ENCODE data around the gene F2RL1.
"Not testable (repeated sequence)": the region's sequence is repeated elsewhere in the genome, so short reads cannot be mapped to it uniquely, and the experiment has no call there.

The F2RL1 gene

DNA sequence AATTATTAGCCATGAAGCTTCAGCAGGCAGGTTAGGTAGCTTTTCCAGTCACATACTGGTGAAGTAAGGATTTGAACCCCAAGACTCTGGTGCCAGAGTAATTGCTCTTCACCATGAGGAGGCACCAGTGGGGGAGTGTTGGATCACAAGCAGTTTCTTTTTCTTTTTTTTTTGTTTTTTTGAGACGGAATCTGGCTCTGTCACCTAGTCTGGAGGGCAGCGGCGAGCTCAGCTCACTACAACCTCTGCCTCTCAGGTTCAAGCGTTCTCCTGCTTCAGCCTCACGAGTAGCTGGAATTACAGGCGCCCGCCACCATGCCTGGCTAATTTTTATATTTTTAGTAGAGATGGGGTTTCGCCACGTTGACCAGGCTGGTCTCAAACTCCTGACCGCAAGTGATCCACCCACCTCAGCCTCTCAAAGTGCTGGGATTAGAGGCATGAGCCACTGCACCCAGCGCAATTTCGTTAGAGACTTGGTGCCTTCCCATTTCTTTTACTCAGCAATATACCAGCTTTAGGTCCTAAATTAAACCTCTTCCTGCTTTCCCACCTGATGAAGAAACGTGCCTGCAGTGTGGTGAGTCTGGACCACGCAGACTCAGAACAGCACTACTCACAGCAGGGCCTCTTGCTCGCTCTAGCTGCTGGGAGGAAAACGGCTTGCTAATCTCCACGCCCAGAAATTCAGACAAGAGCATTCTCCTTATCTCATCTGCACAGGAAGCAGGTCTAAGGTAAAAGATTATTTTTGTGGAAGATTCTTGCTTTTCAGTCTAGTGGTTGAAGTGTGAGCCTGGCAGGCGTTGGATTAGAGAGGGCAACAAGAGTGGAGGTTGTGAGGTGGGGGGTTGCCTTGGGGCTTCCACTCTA is 30.8 kb downstream of the F2RL1 start, which contains the start of gene S100Z:
Gene S100Z, plus strand, starts transcription at position 596 of the 873 bp plus-strand sequence. CDS start 25,346 bp downstream, outside the sequence.
- no peak for DNase-seq (ENCODE audit: low read depth)

DNA sequence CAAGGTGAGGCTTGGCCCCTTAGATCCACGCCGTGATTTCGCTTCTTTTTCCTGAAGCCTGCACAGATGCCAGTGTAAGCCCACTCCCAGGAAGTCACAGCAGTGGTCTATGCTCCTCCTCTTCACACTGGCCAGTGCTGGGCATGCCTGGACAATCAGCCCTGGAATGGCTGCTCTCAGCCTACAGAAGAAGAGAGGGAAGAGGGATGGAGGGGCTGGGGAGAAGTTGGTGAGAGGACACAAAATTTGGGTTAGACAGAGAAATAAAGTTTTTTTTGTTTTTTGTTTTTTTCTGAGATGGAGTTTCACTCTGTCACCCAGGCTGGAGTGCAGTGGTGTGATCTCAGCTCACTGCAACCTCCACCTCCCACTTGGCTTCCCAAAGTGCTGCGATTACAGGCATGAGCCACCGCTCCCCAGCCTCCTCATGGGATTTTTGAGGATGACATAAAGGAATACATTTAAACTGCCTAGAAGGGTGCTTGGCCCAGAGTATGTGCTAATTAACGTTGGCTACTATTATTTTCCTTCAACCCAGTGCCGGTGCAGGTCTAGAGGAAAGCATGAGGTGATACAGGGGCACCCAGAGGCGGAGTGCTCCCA is 31.8 kb downstream of the F2RL1 start:
- no peak for DNase-seq (ENCODE audit: low read depth)

DNA sequence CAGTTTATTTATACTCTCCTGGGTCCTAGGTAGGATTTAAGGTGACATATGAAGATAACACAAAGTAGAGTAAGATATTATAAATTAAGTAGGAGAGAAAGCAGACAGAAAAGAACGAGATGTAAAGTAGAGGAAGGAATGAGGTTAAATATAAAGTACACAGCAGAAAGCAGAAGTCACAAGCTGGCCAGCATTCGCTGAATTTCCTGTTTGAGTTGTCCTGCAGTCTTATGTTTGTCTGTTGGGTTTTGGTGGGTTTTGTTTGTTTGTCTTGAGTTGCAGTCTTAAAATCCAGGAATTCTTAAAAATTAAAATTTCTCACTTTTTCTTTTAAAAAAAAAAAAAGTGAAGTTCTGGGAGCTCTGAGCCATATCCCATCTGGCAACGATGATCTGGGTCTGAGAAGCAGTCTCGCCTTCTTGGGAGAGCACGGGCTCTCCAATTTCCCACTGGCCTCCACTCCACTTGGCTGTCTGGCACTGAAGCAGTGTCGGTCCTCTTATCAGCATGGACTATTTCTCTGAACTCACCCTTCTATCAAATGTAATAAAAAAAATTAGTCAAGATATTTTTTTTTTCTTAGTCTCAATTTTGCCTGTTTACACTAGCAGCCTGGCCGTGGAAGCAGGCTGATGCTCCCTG is 33.0 kb downstream of the F2RL1 start:
- no peak for DNase-seq (ENCODE audit: low read depth)

GRCh38 chr5:76852772-76853171 is 33.9 kb downstream of the F2RL1 start:
- no peak for DNase-seq (ENCODE audit: low read depth)

DNA sequence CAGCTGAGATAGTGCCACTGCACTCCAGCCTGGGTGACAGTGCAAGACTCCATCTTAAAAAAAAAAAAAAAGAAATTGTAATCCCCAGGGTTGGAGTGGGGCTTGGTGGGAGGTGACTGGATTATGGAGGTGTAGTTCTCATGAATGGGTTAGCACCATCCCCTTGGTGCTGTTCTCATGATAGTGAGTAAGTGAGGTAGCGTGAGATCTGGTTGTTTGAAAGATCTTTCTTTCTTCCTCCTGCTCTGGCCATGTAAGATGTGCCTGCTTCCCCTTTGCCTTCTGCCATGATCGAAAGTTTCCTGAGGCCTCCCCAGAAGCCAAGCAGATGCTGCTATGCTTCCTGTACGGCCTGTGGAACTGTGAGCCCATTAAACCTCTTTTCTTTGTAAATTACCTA is 34.9 kb downstream of the F2RL1 start:
- DNase-seq (ENCODE audit: low read depth): not testable (repeated sequence)

GRCh38 chr5:76854644-76855043 is 35.8 kb downstream of the F2RL1 start:
- no peak for DNase-seq (ENCODE audit: low read depth)

DNA sequence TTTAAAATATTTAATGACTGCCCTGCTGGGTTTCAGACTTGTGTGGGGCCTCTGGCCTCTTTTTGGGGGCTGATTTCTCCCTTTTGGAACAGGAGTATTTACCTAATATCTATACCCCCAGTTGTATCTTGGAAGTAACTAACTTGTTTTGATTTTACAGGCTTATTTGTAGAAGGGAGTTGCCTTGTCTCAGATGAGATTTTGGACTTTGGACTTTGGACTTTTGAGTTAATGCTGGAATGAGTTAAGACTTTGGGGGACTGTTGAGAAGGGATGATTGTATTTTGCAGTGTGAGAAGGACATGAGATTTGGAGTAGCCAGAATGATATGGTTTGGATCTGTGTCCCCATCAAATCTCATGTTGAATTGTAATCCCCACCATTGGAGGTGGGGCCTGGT is 36.7 kb downstream of the F2RL1 start:
- DNase-seq (ENCODE audit: low read depth): not testable (repeated sequence)

- no peak for DNase-seq (ENCODE audit: low read depth)
These were observed 37.1 kb downstream of the F2RL1 start for GRCh38 chr5:76855961-76856360.

GRCh38 chr5:76856800-76857199 is 38.0 kb downstream of the F2RL1 start:
- DNase-seq (ENCODE audit: low read depth): not testable (repeated sequence)

DNA sequence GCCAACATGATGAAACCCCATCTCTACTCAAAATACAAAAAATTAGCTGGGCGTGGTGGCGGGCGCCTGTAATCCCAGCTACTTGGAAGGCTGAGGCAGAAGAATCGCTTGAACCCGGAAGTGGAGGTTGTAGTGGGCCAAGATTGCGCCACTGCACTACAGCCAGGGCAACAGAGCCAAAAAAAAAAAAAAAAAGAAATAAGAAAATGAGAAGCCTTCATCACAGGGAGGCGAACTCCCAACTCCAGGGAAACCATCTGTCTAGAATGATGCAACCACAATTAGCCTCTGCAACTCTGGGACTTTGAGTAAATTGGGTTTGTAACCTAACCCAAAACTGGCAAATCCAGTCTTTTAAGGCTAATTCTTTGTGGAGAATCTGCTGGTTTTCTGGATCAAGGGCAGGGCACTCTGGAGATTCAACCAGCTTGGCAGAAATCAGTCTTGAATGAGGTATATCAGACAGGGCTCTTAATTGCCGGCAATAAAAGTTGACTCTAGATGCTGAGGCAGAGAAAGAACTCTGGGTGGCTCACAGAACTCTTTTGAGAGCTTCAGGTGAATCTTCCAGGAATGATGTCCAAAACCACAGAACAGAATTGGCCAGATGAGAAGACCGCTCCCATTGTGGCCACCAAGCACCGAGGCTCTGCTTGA is 40.9 kb downstream of the F2RL1 start:
- DNase-seq (ENCODE audit: low read depth): no peak

DNA sequence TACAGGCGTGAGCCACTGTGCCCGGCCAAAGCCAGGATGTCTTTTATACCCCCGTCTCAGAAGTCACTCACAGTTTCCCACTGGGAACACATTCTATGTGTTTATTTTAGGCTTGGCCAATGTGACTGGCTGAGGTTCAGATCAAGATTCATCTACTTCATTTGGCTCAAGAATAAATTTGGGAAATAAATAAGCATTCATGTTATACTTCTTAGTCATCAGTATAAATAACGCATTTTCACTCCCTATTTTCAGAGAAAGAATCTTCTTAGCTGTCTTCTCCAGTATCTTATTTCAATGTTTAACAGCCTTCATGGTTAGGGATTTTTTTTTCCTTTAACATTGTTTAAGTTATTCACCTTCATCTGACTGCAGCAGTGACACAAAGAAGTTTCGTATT is 42.8 kb downstream of the F2RL1 start:
- DNase-seq (ENCODE audit: low read depth): no peak

DNA sequence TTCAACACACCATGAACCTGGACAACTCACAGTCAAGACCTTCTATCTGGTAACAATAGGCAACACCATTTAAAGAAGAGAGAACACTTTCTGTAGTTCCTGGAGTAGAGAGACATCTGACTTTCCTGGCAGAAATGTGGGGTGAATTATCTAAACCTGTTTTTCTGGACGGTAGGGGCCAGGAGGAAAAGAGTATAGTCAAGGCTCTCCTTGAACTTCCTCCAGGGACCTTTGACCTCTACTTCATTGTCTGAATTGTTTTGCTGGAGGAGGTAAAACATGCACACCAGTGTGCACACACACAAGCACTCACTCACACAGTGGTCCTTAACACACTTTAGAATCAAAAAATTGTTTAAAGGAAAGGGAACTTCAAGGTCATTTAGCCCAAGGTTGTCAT is 44.2 kb downstream of the F2RL1 start:
- no peak for DNase-seq (ENCODE audit: low read depth)

DNA sequence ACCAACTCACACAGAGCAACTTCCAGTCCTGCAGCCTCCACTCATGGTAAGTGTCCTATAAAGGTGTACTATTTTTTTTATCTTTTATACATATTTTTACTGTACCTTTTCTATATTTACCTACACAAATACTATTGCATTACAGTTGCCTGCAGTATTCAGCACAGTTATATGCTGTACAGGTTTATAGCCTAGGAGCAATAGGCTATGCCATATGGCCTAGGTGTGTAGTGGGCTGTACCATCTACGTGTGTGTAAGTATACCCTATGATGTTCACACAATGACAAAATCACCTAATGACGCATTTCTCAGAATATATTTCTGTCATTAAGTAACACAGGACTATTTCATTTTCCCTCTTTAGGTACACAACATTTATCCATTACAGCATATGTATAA is 47.7 kb downstream of the F2RL1 start:
- DNase-seq (ENCODE audit: low read depth): no peak

- no peak for DNase-seq (ENCODE audit: low read depth)
These were observed 48.2 kb downstream of the F2RL1 start for GRCh38 chr5:76867038-76867437.

DNA sequence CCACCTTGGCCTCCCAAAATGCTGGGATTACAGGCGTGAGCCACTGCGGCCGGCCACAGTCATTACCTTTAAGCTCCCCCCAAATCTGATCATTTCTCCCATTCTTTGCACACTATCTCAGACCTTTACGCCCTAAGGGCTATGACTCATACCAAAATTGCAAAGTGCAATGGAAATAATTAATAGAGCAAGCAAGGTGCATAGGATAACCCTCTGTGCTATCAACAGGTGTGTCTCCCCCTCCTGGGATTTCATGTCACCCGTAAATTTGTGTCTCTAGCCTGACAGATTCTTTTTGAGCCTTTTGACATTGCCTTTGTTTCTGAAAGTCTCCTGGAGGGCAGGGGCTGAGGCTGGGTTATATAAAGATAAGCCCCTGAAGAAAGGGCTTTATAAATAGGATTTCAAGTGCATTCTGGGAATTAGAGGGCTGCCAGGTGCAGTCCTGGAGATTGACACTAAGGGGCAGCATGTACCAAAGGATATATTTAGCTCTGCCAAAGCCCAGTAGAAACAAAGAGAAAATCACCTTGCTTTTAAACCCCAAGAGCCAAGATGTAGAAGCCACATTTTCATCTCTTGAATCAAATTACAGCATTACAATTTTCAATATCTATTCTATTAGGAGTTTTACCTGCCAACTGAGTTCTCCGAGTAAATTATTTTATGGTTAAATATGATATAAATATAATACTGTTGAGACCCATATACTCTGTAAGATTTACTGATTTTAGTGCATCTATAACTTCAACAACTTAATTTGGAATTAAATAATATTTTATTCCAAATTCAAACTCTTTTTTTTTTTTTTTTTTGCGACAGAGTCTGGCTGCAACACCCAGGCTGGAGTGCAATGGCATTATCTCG is 49.2 kb downstream of the F2RL1 start:
- no peak for DNase-seq (ENCODE audit: low read depth)

GRCh38 chr5:76870046-76870445 is 51.2 kb downstream of the F2RL1 start:
- DNase-seq (ENCODE audit: low read depth): no peak

- DNase-seq (ENCODE audit: low read depth): no peak
These were observed 55.3 kb downstream of the F2RL1 start for GRCh38 chr5:76874088-76874581.
